GM18507 (cell line): ENCODE results near the gene SPECC1.
"Not testable (repeated sequence)": the region's sequence is repeated elsewhere in the genome, so short reads cannot be mapped to it uniquely, and the experiment has no call there.

Experiments used
- DNase-seq: peaks from one replicate; pipeline ENCODE4 v3.0.0; 2011; ENCODE audit warnings: low read depth; ENCODE audit not compliant: insufficient read length; ENCODE audit errors: extremely low spot score
- FAIRE-seq: peaks from 2 replicates; lab custom pipeline; 2011; peaks lifted over from hg19 to GRCh38; lab: Jason Lieb, UNC

The SPECC1 gene

GRCh38 chr17:20008242-20009051 lies 712 bp upstream of the SPECC1 start:
- no peak for FAIRE-seq
- no peak for DNase-seq

GRCh38 chr17:20009052-20009301 lies 182 bp upstream of the SPECC1 start:
- DNase-seq (no peak), FAIRE-seq (peak; percentile 72)

- FAIRE-seq (no peak), DNase-seq (no peak)
Observed at GRCh38 chr17:20010099-20010863, 1.1 kb downstream of the SPECC1 start.

- no peak for DNase-seq
- FAIRE-seq = no peak
Observed at GRCh38 chr17:20010936-20011335, 1.8 kb downstream of the SPECC1 start.

- FAIRE-seq (no peak), DNase-seq (no peak)
Observed at GRCh38 chr17:20012017-20012536, 2.9 kb downstream of the SPECC1 start.

GRCh38 chr17:20016475-20016992 lies 7.4 kb downstream of the SPECC1 start:
- DNase-seq, FAIRE-seq: not testable (repeated sequence)

- no peak for FAIRE-seq
- no peak for DNase-seq
Observed at GRCh38 chr17:20022701-20023100, 13.5 kb downstream of the SPECC1 start.

GRCh38 chr17:20026960-20027359 lies 17.8 kb downstream of the SPECC1 start:
- no peak for FAIRE-seq
- DNase-seq = no peak

GRCh38 chr17:20028443-20028842 lies 19.3 kb downstream of the SPECC1 start:
- no peak for DNase-seq

GRCh38 chr17:20032636-20033035 lies 23.5 kb downstream of the SPECC1 start:
- no peak for FAIRE-seq

More at GRCh38 chr17:20028443-20028842, 19.3 kb downstream of the SPECC1 start:
- no peak for FAIRE-seq

GRCh38 chr17:20033415-20033814 lies 24.3 kb downstream of the SPECC1 start:
- no peak for FAIRE-seq

More at GRCh38 chr17:20032636-20033035, 23.5 kb downstream of the SPECC1 start:
- no peak for DNase-seq

GRCh38 chr17:20035501-20035900 lies 26.3 kb downstream of the SPECC1 start:
- FAIRE-seq (no peak), DNase-seq (no peak)

More at GRCh38 chr17:20033415-20033814, 24.3 kb downstream of the SPECC1 start:
- DNase-seq = no peak

GRCh38 chr17:20037286-20037685 lies 28.1 kb downstream of the SPECC1 start:
- not testable (repeated sequence) for FAIRE-seq, DNase-seq

GRCh38 chr17:20039037-20039436 lies 29.9 kb downstream of the SPECC1 start:
- no peak for FAIRE-seq
- no peak for DNase-seq

- DNase-seq (no peak), FAIRE-seq (no peak)
Observed at GRCh38 chr17:20040216-20040615, 31.1 kb downstream of the SPECC1 start.

GRCh38 chr17:20043021-20043420 lies 33.9 kb downstream of the SPECC1 start:
- no peak for FAIRE-seq
- no peak for DNase-seq

- no peak for DNase-seq
- FAIRE-seq = no peak
Observed at GRCh38 chr17:20045476-20045875, 36.3 kb downstream of the SPECC1 start.

GRCh38 chr17:20046629-20047028 lies 37.5 kb downstream of the SPECC1 start:
- DNase-seq (no peak), FAIRE-seq (no peak)

- DNase-seq = no peak
- no peak for FAIRE-seq
Observed at GRCh38 chr17:20051624-20052023, 42.5 kb downstream of the SPECC1 start.

- no peak for DNase-seq
- FAIRE-seq = no peak
Observed at GRCh38 chr17:20053361-20053964, 44.3 kb downstream of the SPECC1 start.
